OCI-LY7 (cell line): ENCODE results near the gene NNAT. TPM values are rescaled to one million over a fixed set of nuclear protein-coding genes. Genes with fewer than 3 reads are reported as not detected.
"Not testable (repeated sequence)": the region's sequence is repeated elsewhere in the genome, so short reads cannot be mapped to it uniquely, and the experiment has no call there.

ENCODE experiments used
- BruUV-seq: library from RNA; stranded (reverse); fragments of 400-500 nt; replicated peaks from 2 replicates; lab custom pipeline; 2021; lab: Mats Ljungman, UMichigan
- CTCF ChIA-PET: fragments of 300-600 bp; sonication (Branson Sonifier 250); formaldehyde crosslinking; loops from one replicate; lab custom pipeline; 2022; ENCODE audit warnings: antibody characterized with exemption; ENCODE audit not compliant: unreplicated experiment; lab: Charles Lee
- POLR2A ChIA-PET: fragments of 300-600 bp; sonication (Branson Sonifier 250); formaldehyde crosslinking; loops from one replicate; lab custom pipeline; 2022; ENCODE audit warnings: antibody characterized with exemption; lab: Charles Lee
- DNase-seq: peaks from one replicate; pipeline ENCODE4 v3.0.0-alpha.2; 2015; ENCODE audit warnings: low spot score
- H2AFZ ChIP-seq: fragments of 200-600 bp; sonication (generic), shearing (Covaris generic); 2 replicates; pipeline ENCODE4 v1.6.1; 2014; ENCODE audit warnings: mild to moderate bottlenecking, antibody characterized with exemption, low read length, moderate library complexity
- H3K27ac ChIP-seq: fragments of 200-600 bp; sonication (generic); 2 replicates; pipeline ENCODE4 v1.5.1; 2014; ENCODE audit warnings: mixed run types, low read depth, mild to moderate bottlenecking, moderate library complexity, low read length, inconsistent platforms; ENCODE audit not compliant: poor library complexity, severe bottlenecking
- H3K36me3 ChIP-seq: fragments of 200-600 bp; sonication (generic); 2 replicates; pipeline ENCODE4 v1.6.1; 2014; ENCODE audit warnings: mild to moderate bottlenecking, antibody characterized with exemption, low read length, moderate library complexity, mixed read lengths; ENCODE audit not compliant: insufficient read depth
- H3K4me1 ChIP-seq: fragments of 200-600 bp; sonication (generic); 2 replicates; pipeline ENCODE4 v1.5.1; 2014; ENCODE audit warnings: mild to moderate bottlenecking, low read length; ENCODE audit not compliant: insufficient read depth, poor library complexity, severe bottlenecking
- H3K4me2 ChIP-seq: fragments of 200-600 bp; sonication (generic); 2 replicates; pipeline ENCODE4 v1.6.1; 2014; ENCODE audit warnings: mild to moderate bottlenecking, low read length
- H3K4me3 ChIP-seq: fragments of 200-600 bp; sonication (generic); 2 replicates; pipeline ENCODE4 v1.5.1; 2014; ENCODE audit warnings: mild to moderate bottlenecking, low read depth, low read length; ENCODE audit not compliant: poor library complexity, severe bottlenecking
- H3K79me2 ChIP-seq: fragments of 200-600 bp; sonication (generic); 2 replicates; pipeline ENCODE4 v1.6.1; 2016; ENCODE audit warnings: low read depth, mild to moderate bottlenecking, low read length, moderate library complexity, mixed read lengths; ENCODE audit not compliant: insufficient read depth
- H3K9me2 ChIP-seq: fragments of 200-600 bp; sonication (generic); 2 replicates; pipeline ENCODE4 v1.6.1; 2016; ENCODE audit warnings: mild to moderate bottlenecking, low read length, mixed read lengths; ENCODE audit not compliant: insufficient read depth
- H3K9me3 ChIP-seq: fragments of 200-600 bp; sonication (generic); 2 replicates; pipeline ENCODE4 v1.6.1; 2014; ENCODE audit warnings: mild to moderate bottlenecking, mixed run types, low read length, mixed read lengths
- H4K20me1 ChIP-seq: fragments of 200-600 bp; sonication (generic); 2 replicates; pipeline ENCODE4 v1.6.1; 2014; ENCODE audit warnings: mild to moderate bottlenecking, antibody characterized with exemption, low read length, moderate library complexity, mixed read lengths; ENCODE audit not compliant: insufficient read depth
- CTCF ChIP-seq: fragments of 200-600 bp; sonication (generic); conservative IDR thresholded peaks from 2 replicates; pipeline ENCODE4 v1.5.1; 2014; ENCODE audit warnings: mild to moderate bottlenecking, antibody characterized with exemption, low read length, moderate library complexity, mixed read lengths
- EZH2phosphoT487 ChIP-seq: fragments of 200-600 bp; sonication (generic); IDR thresholded peaks from 2 replicates; pipeline ENCODE4 v1.6.1; 2018; ENCODE audit warnings: low read depth, borderline replicate concordance, mild to moderate bottlenecking, mixed run types, antibody characterized with exemption, low read length, moderate library complexity, mixed read lengths
- intact Hi-C: fragments of 100-400 bp; cut with micrococcal nuclease; formaldehyde crosslinking; loops from one replicate; pipeline ENCODE4 v1.10.0; 2022; ENCODE audit not compliant: unreplicated experiment
- total RNA-seq, 2 experiments: library from RNA; depleted of rRNA in 1 of 2; stranded (reverse); fragments of >200 nt in 1 of 2; shearing (Covaris generic) in 1 of 2; gene quantifications; 2 replicates each; pipeline ENCODE4 v1.2.3, GENCODE V29; 2014 to 2022

Gene NNAT
- total RNA-seq, 2 experiments from 2014 or later = not detected

GRCh38 chr20:37544386-37544785 is 23.3 kb downstream of the NNAT start:
- intact Hi-C loops = no loop called here
- CTCF ChIA-PET = no interaction called here

DNA sequence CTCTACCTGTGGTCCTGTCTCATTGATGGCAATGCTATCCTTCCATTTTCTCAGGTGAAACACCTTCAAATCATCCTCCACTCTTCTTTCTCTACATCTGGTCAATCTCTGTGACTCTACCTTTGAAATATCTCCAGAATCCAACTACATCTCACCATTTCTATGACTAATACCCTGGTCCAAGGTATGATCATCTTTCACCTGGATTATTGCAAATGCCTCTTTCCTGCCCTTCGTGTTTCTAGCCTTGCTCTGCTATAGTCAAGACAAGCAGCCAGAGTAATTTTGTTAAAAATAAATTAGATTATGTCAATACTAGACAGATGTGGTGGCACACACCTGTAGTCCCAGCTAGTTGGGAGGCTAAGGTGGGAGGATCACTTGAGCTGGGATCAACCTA is 24.5 kb downstream of the NNAT start:
- Histone ChIP-seq H3K4me1 (no peaks in the 10 kb centered on the region), H4K20me1 (no peaks in the 10 kb centered on the region), H3K4me2 (no peak overlapping the region), H3K36me3 (no peaks in the 10 kb centered on the region), H3K79me2 (no peaks in the 10 kb centered on the region), H3K4me3 (no peak overlapping the region), H2AFZ (no peak overlapping the region), H3K9me2 (no peaks in the 10 kb centered on the region), H3K9me3 (no peaks in the 10 kb centered on the region), H3K27ac (no peak overlapping the region)
- BruUV-seq = no TSS peak
- POLR2A ChIA-PET = interaction anchor here (0.6 kb wide), 1 partner anchor 1187 kb away, joined by 4 read pairs; no protein-coding TSS in a partner anchor
- no peak for DNase-seq
- intact Hi-C loops = no loop called here
- TF ChIP-seq CTCF (no peak), EZH2phosphoT487 (no peak)
- CTCF ChIA-PET = no interaction called here

More at GRCh38 chr20:37544386-37544785, 23.3 kb downstream of the NNAT start:
- H3K9me3 ChIP-seq = no peaks in the 10 kb centered on the region
- no peaks in the 10 kb centered on the region for H3K36me3 ChIP-seq
- no peaks in the 10 kb centered on the region for H4K20me1 ChIP-seq
- POLR2A ChIA-PET = no interaction called here
- H3K4me1 ChIP-seq = no peaks in the 10 kb centered on the region
- no peaks in the 10 kb centered on the region for H3K9me2 ChIP-seq
- H3K27ac ChIP-seq = no peak overlapping the region
- H3K4me2 ChIP-seq = no peak overlapping the region
- no peaks in the 10 kb centered on the region for H3K79me2 ChIP-seq
- no peak overlapping the region for H3K4me3 ChIP-seq
- H2AFZ ChIP-seq = no peak overlapping the region
- TF ChIP-seq CTCF (no peak), EZH2phosphoT487 (no peak)
- DNase-seq = no peak
- BruUV-seq = no TSS peak

- no peak for DNase-seq
- no peaks in the 10 kb centered on the region for H4K20me1 ChIP-seq
- TF ChIP-seq EZH2phosphoT487 (no peak), CTCF (no peak)
- H3K4me1 ChIP-seq = no peaks in the 10 kb centered on the region
- no peak overlapping the region for H2AFZ ChIP-seq
- H3K9me3 ChIP-seq = no peaks in the 10 kb centered on the region
- POLR2A ChIA-PET = interaction anchor here (0.7 kb wide), 1 partner anchor 271 kb away, joined by 3 read pairs; no protein-coding TSS in a partner anchor
- CTCF ChIA-PET = no interaction called here
- H3K4me3 ChIP-seq = no peak overlapping the region
- intact Hi-C loops = no loop called here
- no peaks in the 10 kb centered on the region for H3K9me2 ChIP-seq
- no peak overlapping the region for H3K27ac ChIP-seq
- H3K79me2 ChIP-seq = no peaks in the 10 kb centered on the region
- H3K4me2 ChIP-seq = no peak overlapping the region
- no TSS peak for BruUV-seq
- H3K36me3 ChIP-seq = no peaks in the 10 kb centered on the region
These were observed 26.9 kb downstream of the NNAT start for GRCh38 chr20:37547912-37548311.

- H3K9me2 ChIP-seq, H3K4me3 ChIP-seq, H3K27ac ChIP-seq, DNase-seq, H3K79me2 ChIP-seq, H3K4me2 ChIP-seq, BruUV-seq, CTCF ChIA-PET, H2AFZ ChIP-seq, H3K36me3 ChIP-seq, H3K9me3 ChIP-seq, H3K4me1 ChIP-seq, intact Hi-C loops, H4K20me1 ChIP-seq: not testable (repeated sequence)
- POLR2A ChIA-PET = interaction anchor here (0.6 to 0.7 kb wide), 2 partner anchors 602 to 715 kb away, joined by 3 read pairs; no protein-coding TSS in a partner anchor
These were observed 29.3 kb downstream of the NNAT start for GRCh38 chr20:37550101-37550920.
